GM19468 (cell line): ENCODE data around the gene VPS13D.
"Not testable (repeated sequence)": the region's sequence is repeated elsewhere in the genome, so short reads cannot be mapped to it uniquely, and the experiment has no call there.

ENCODE experiments used
- ATAC-seq: cut with Tn5 transposase; IDR thresholded peaks from one replicate; pipeline ENCODE4 v1.9.1; 2021; ENCODE audit warnings: mild to moderate bottlenecking, moderate library complexity, moderate number of reproducible peaks; ENCODE audit not compliant: unreplicated experiment; ENCODE audit errors: extremely low read depth

VPS13D gene

DNA sequence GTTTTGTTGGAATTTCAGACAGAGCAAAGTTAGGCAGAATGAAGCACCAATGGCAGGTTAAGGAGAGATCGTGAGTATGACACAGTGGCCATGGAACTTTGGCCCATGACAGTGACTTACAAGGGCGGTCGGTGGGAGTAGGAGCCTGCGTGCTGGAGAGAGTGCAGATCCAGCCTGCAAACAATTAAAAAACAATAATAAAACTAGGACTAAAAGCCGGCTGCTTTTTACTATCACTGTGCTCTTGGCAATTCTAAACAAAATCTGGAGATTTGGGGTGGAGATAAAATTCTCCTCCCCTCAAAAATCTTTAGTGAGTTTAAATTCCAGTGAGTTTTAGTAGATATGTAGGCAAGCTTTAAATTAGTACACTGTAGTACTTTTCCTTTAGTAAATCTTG is 291.3 kb downstream of the VPS13D start:
- no peak for ATAC-seq

DNA sequence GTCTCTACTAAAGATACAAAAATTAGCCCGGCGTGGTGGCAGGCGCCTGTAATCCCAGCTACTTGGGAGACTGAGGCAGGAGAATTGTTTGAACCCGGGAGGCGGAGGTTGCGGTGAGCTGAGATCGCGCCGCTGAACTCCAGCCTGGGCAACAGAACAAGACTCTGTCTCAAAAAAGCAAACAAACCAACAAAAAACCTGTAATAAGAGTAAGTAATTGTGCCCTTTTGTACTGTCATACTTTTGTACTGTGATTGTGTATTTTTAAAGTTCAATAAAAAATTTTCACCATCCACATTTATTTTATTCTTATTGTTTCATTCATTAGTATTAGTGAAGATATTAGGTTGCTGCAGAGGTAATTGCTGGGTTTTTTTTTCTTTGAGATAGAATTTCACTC is 292.9 kb downstream of the VPS13D start:
- ATAC-seq: not testable (repeated sequence)

DNA sequence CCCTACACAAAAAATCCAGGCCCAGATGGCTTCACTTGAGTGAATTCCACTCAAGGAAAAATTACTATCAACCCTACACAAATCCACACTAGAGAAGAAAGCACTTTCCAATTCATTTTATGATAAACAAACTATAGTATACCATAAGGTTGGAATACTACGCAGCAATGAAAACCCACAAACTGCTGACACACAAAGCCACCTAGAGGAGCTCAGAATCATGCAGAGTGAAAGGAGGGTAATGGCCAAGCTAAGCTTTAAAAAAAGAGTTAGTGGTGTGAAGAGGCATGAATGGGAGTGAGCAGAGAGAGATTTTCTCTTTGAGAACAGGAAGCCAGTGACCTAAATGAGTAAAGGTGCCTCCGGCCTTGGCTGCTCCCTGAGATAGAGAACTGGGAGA is 294.4 kb downstream of the VPS13D start:
- ATAC-seq: no peak

DNA sequence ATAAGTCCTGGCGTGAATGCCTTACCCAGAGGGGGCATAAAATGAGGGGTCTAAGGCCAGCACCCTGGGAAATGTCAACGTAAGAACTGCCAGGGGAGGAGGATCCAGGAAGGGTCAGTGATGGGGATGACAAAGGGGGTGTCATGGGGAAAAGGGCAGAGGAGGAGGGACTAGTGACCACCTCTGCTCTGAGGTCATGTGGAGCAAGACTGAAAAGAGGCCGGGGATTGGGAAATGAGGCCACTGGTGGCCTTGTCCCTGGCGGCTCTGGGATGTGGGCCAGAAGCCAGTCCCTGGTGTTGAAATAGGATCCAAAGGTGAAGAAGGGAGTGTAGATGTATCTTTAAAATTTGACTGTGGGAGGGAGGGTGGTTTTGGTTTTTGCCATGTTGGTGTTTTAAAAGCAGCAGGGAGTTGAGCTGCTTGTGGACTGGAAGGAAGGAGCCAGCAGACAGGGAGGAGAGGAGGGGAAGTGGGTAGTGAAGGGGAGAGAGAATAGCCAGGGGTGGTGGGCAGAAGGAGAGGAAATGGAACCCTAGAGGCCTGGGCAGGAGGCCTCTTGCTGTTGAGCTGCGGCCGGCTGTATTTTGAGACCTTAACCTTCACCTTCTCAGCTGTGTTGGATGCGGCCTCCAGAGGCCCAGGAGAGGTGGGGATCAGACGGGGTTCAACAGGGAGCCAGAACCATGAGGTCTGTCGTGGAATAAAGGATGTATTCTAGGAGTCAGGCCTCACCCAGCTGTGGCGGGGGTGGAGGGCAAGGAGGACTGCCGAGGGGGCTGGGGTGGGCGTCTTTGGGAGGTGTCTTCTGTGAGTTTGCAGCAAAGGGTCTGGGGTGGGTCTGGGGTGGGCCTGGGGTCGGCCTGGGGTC is 295.7 kb downstream of the VPS13D start:
- ATAC-seq: no peak

DNA sequence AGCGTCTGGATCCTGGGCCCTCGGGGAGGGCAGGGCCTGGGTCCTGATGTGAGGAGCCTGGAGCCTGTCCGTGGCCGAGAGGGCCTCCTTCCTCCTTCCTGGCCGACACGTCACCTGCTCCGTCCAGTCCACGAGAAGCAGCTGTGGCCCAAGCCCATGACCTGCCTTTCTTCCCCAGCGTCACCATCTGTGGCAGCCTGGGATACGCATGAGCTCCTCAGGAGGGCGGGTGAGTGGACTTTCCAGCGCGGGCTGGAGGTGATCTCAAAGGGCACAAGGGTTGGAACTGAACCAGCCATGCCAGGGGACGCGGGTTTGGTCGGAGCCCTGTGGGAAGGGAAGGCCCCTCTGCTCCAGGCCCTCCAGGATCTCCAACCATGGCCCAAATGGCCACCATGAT is 297.7 kb downstream of the VPS13D start:
- no peak for ATAC-seq

DNA sequence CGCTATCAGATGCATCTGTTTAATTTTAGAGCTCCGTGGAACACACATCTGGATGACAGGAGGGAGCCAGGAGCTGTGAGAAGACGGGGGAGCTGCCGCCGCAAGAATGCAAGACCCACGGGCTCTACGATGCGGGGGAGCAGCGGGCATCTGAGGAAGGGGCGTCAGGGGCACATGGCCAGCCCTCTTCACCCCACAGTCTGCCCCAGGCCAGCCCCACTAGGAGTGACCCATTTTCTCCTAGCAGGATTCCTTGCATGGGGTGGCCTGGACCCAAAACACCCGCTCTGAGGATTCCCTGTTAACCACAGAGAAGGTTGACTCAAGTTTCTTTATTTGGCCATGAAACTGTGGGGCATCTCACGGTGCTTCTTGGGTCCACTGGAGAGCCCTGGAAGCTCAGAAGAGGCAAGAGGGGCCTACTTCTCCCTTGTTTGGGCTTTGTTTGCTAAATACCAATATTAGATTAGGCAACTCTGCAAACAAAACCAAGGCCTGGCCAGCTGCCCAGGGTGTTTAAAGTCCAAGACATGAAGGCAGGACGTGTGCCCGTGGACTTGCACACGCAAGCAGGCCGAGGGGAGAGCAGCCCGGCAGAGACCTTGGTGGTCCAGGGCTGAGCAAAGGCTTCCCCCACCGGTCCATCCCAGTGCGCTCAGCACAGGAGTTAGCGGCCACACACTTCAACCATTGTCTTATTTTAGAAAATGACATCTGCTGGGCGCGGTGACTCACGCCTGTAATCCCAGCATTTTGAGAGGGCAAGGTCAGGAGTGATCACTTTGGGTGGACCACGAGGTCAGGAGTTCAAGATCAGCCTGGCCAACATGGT is 298.4 kb downstream of the VPS13D start:
- ATAC-seq: no peak

DNA sequence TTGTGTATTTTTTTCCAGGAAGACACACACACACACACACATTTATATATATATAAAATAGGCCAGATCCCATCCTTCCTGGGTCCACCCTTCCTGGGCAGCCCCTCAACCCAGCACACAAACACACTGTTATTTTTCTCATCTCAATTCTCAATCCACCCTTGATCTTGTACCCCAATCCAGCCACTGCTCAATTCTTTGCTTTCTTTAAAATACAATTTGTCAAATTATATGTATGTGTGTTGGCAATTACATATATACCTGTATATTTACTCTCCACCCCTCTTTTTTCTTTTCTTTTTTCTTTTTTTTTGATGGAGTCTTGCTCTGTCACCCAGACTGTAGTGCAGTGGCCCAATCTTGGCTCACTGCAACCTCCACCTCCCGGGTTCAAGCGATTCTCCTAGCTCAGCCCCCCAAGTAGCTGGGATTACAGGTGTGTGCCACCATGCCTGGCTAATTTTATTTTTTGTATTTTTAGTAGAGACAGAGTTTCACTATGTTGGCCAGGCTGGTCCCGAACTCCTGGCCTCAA is 299.9 kb downstream of the VPS13D start:
- no peak for ATAC-seq

DNA sequence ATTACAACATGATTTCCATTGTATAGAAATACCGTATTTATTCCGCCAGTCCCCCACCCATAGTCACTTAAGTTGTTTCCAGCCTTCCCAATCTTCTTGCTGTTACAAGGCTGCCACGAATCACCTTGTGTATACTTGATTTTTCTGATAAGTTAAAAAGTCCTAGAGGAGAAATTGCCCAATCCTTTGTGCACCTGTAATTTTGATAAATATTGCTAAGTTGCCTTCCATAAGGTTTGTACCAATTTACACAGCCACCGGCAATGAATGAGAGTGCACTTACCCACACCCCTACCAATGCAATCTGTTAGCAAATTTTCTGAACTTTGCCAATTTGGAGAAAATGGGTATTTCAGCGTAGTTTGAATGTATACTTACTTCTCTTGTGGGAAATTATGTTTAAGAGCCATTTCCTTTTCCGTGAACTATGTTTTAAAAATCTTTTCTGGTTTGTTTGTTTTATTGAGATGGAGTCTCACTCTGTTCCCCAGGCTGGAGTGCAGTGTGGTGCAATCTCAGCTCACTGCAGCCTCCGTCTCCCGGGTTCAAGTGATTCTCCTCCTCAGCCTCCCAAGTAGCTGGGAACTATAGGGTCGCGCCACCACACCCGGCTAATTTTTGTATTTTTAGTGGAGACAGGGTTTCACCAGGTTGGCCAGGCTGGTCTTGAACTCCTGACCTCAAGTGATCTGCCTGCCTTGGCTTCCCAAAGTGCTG is 300.8 kb downstream of the VPS13D start:
- ATAC-seq: no peak

DNA sequence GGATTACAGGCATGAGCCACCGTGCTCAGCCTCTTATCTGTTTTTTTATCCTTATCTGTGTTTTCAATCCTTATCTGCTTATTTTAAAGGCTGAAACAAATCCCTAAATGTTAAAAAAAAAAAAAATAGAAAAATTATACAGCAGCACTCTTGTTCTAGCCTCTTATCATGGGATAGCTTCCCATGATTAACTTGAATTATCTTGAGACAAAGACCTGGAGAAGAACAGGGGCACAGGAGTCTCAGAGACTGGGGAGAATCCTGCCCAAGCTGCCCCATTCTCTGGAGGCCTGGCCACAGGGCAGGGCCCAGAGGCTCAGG is 301.3 kb downstream of the VPS13D start:
- ATAC-seq: no peak

DNA sequence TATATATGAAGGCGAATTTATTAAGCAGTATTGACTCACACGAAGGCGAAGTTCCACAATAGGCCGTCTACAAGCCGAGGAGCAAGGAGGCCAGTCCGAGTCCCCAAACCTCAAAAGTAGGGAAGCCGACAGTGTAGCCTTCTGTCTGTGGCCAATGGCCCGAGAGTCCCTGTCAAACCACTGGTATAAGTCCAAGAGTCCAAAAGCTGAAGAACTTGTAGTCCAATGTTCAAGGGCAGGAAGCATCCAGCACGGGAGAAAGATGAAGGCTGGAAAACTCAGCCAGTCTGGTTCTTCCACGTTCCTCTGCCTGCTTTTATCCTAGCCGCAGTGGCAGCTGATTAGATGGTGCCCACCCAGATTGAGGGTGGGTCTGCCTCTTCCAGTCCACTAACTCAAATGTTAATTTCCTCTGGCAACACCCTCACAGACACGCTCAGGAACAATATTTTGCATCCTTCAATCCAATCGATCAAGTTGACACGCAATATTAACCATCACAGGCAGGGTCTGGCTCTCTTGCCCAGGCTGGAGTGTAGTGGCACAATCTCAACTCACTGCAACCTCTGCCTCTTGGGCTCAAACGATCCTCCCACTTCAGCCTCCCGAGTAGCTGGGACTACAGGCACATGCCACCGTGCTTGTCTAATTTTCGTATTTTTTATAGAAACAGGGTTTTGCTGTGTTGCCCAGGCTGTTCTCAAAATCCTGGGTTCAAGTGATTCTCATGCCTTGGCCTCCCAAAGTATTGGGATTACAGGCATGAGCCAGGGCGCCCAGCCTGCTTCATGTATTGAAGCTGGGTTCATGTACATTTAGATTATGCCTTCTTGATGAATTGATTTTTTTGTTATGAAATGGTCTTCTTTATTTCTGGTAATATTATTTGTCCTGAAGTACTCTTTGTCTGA is 302.8 kb downstream of the VPS13D start:
- no peak for ATAC-seq

DNA sequence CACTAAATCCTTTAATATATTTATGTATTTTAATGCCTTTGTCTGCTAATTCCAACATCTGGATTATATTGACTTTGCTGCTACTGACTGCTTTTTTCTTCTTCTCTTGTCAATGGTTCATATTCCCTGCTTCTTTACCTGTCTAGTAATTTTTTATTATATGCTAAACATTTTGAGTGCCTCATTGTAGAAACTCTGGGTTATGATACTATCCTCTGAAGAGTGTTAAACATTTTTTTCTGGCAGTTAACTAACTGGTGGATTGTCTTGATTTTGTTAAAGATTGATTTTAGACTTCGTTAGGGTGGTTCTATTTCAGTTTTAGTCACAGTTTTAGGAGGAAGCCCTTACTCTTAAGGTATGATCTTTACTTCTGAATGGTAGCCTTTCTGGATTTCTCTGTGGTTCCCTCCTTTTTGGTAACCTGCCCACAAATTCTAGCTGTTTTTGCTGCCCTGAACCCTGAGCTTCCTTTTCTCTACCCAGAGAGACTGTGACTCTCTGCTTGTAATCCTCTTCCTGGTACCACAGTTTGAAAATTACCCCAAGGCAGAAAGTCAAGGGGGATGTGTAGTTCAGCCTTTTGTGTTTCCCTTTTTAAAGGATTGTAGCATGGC is 306.3 kb downstream of the VPS13D start:
- no peak for ATAC-seq

DNA sequence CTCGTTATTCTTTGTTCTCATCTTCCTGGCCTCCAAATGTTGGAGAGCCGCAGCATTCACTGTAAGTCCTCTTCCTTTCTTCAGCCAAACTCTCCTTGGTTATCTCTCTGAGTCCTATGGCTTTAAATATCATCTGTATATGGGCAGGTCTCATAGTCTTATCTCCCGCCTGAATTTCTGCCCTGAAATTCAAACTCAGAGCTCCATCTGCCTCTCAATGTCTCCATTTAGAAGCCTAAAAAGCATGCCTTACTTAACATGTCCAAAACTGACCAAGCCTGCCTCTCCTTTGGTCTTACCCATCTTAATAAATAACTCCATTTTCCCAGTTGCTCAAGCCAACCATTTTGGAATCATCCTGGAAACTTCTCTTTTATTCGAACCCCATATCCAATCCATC is 307.5 kb downstream of the VPS13D start:
- ATAC-seq: no peak

DNA sequence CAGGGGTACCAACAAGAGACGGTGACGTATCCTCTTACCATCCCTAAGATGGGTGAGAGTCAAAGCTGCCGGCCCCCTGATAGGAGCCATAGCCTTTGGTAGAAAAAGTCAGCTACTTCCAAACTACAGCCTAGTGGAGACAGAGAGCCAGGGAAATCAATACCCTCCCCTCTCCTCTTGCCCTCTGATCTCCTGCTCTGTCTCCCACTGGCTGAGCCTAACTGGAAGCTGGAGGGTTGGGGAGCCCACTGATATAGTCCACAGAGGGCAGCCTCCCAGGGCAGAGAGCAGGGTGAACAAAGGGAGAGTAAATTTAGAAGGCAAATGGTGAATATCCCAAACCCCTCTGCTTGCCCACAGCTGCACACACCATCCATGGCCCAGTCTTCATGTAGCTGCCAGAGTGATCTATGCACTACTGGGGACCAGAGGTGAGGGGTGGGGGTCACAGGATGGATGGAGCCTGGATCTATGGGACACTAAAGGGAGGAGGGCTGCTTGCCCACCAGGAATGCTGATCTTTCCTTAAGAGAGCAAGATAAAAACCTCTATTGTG is 308.2 kb downstream of the VPS13D start:
- ATAC-seq: no peak

DNA sequence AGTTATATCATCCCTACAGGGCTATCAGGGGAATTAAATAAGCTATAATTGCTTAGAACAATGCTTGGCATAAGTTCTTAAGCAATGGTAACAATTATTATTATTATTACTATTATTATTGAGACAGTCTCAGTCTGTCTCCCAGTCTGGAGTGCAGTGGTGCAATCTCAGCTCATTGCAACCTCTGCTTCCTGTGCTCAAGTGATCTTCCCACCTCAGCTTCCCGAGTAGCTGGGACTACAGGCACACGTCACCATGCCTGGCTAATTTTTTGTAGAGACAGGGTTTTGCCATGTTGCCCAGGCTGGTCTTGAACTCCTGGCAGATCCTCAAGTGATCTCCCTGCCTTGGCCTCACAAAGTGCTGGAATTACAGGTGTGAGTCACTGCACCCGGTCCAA is 308.7 kb downstream of the VPS13D start:
- not testable (repeated sequence) for ATAC-seq

DNA sequence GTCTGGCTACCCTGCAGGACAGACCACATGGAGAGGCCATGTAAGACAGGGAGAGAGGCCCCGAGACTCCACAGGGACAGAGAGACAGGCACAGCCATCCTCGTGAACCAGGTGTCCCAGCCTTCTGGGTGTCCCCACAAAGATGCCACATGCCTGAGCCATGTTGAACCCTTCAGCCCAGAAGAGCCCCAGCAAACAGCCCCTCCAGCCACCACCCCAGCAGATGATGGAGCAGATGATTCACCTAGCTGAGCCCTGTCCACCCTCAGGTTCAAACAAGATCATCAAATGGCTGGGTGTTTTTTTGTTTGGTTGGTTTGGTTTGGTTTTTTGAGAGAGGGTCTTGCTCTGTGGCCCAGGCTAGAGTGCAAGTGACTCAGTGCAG is 309.5 kb downstream of the VPS13D start:
- no peak for ATAC-seq

DNA sequence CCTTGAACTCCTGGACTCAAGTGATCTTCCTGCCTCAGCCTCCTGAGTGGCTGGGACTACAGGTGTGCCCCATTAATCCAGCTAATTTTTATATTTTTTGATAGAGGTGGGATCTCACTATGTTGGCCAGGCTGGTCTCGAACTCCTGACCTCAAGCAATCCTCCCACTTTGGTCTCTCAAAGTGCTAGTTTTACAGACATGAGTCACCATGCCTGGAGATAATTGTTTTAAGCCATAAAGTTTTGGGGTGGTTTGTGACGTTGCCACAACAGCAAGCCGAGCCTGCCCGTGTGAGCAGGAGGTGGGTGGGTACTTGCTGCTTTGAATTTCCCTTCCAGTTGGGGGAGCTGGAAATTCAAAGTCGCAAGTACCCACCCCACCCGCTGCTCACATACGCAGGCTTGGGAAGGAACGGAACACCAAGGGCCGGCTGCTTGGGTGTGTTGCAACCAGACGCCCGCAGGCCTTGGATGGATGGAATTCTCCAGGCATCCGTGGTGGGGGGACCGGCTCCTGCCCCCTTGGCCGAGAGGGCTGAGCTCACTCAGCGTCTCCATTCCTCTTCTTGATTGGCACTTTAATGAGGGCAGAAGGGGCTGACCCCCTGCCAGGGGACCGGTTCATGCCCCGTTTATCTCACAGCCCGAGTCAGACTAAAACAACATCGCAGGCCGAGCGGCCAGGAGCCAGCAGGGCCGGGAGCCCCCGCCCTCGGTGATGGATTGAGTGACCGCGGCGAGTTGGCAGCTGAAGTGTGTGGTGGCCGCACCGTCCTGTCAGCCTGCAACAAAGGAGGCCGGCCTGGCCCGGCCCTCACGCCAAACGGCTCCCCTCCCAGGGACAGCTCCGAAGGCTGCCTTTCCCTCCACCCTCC is 310.1 kb downstream of the VPS13D start:
- ATAC-seq: no peak

DNA sequence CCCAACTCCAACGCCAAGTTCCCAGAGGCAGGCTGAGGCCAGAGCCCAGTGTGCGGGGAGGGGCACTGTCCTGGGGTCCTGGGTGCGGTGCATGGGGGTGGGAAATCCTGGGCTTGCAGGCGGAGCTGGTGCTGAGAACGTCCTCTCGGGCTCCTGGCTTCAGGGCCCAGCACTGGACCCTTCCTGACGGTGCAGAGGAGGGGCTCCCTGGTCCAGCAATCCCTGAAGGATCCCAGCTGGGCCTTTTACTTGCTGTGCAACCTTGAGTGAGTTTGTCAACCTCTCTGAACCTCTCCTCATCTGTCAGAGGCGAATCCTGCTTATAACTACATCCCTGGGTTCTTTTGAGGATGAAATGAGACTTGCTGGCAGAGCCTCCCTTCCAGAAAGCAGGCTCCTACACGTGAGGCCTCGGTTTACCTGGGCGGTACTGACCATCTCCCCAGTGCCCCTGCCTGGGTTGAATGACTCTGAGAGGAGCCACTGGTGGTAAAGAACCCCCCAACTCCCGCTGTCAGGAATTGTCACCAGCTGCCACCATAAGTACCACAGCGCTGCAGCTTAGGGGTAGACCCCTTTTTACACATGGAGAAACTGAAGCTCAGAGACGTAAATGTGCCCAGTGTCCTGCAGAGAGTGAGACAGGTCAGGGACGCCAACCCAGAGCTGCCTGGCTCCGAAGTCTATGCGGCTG is 310.9 kb downstream of the VPS13D start:
- no peak for ATAC-seq
